H1 (cell line): ENCODE data around the gene ARID5A. TPM values are rescaled to one million over a fixed set of nuclear protein-coding genes. Genes with fewer than 3 reads are reported as not detected.

Source experiments
- CTCF ChIA-PET: fragments of 300-600 bp; sonication (Branson Sonifier 250); formaldehyde crosslinking; loops from one replicate; lab custom pipeline; 2021; ENCODE audit not compliant: partially characterized antibody; lab: Charles Lee
- POLR2A ChIA-PET: fragments of 300-600 bp; sonication (Branson Sonifier 250); formaldehyde crosslinking; loops from one replicate; lab custom pipeline; 2021; ENCODE audit warnings: inconsistent platforms; ENCODE audit not compliant: partially characterized antibody; lab: Charles Lee
- DNase-seq, 2 experiments: peaks; one replicate each; pipeline versions ENCODE4 v3.0.0 to v3.0.0-alpha.2; 2010 to 2022; ENCODE audit warnings: low spot score in 2 of 2, low read depth in 1 of 2, mixed read lengths in 1 of 2
- FAIRE-seq: peaks from 2 replicates; lab custom pipeline; 2011; peaks lifted over from hg19 to GRCh38; lab: Jason Lieb, UNC
- H2AFZ ChIP-seq: 2 replicates; pipeline ENCODE4 v1.8.1; 2012; ENCODE audit warnings: low read length, inconsistent platforms
- H2AK5ac ChIP-seq: 2 replicates; pipeline ENCODE4 v1.6.1; 2013; ENCODE audit warnings: low read depth, low read length
- H2BK120ac ChIP-seq: replicated peaks from 2 replicates; pipeline ENCODE3; 2013; ENCODE audit warnings: low read depth, low read length, inconsistent platforms
- H2BK12ac ChIP-seq: 2 replicates; pipeline ENCODE4 v1.6.1; 2013; ENCODE audit warnings: low read depth, low read length
- H2BK15ac ChIP-seq: 2 replicates; pipeline ENCODE4 v1.6.1; 2013; ENCODE audit warnings: low read length
- H2BK20ac ChIP-seq: 2 replicates; pipeline ENCODE4 v1.6.1; 2013; ENCODE audit warnings: low read length
- H2BK5ac ChIP-seq: 2 replicates; pipeline ENCODE4 v1.6.1; 2013; ENCODE audit warnings: low read depth, low read length
- H3K14ac ChIP-seq: 2 replicates; pipeline ENCODE4 v1.6.1; 2013; ENCODE audit warnings: inconsistent platforms; ENCODE audit not compliant: insufficient read length
- H3K18ac ChIP-seq: 2 replicates; pipeline ENCODE4 v1.6.1; 2013; ENCODE audit warnings: low read length; ENCODE audit errors: extremely low read depth
- H3K23ac ChIP-seq: 2 replicates; pipeline ENCODE4 v1.6.1; 2013; ENCODE audit warnings: inconsistent platforms; ENCODE audit not compliant: insufficient read length
- H3K23me2 ChIP-seq: 2 replicates; pipeline ENCODE4 v1.6.1; 2013; ENCODE audit warnings: low read depth, low read length
- H3K27ac ChIP-seq: 2 replicates; pipeline ENCODE4 v1.6.1; 2011; ENCODE audit warnings: low read depth, low read length, inconsistent platforms
- H3K27me3 ChIP-seq, 4 experiments: replicated peaks in 1 of 4; 1 replicate in 1 of 4; 2 replicates in 3 of 4; pipeline versions ENCODE4 v1.6.1 to v1.8.1; 2011 to 2013; ENCODE audit warnings: low read length in 3 of 4, mild to moderate bottlenecking in 3 of 4, inconsistent platforms in 2 of 4, mixed read lengths in 2 of 4, moderate library complexity in 1 of 4; ENCODE audit not compliant: control insufficient read depth in 3 of 4, insufficient read depth in 3 of 4; ENCODE audit errors: extremely low read depth in 1 of 4
- H3K36me3 ChIP-seq, 4 experiments: 2 replicates each; pipeline versions ENCODE4 v1.6.1 to v1.8.1; 2011 to 2013; ENCODE audit warnings: mild to moderate bottlenecking in 4 of 4, low read length in 3 of 4, moderate library complexity in 2 of 4, control low read depth in 1 of 4, inconsistent platforms in 1 of 4; ENCODE audit not compliant: insufficient read depth in 4 of 4, control insufficient read depth in 2 of 4
- H3K4ac ChIP-seq: replicated peaks from 2 replicates; pipeline ENCODE3; 2013; ENCODE audit warnings: low read length, low read depth, mixed read lengths, inconsistent platforms; ENCODE audit not compliant: insufficient read length
- H3K4me1 ChIP-seq, 4 experiments: replicated peaks in 1 of 4; 1 replicate in 1 of 4; 2 replicates in 3 of 4; pipeline versions ENCODE4 v1.6.1 to v1.8.1; 2011 to 2013; ENCODE audit warnings: low read length in 3 of 4, inconsistent platforms in 2 of 4, mixed read lengths in 1 of 4; ENCODE audit not compliant: insufficient read depth in 4 of 4, control insufficient read depth in 3 of 4
- H3K4me2 ChIP-seq, 2 experiments: 2 replicates each; pipeline versions ENCODE4 v1.6.1 to v1.8.1; 2011 to 2013; ENCODE audit warnings: low read depth in 2 of 2, low read length in 2 of 2, control low read depth in 1 of 2, inconsistent platforms in 1 of 2, mild to moderate bottlenecking in 1 of 2; ENCODE audit not compliant: insufficient read depth in 1 of 2
- H3K4me3 ChIP-seq, 4 experiments: fragments of 200-600, 300-600 bp in 1 of 4; sonication (generic), shearing (Covaris generic), sonication (Bioruptor Twin) in 1 of 4; 2 replicates each; pipeline versions ENCODE4 v1.5.1 to v1.8.1; 2011 to 2016; ENCODE audit warnings: low read length in 4 of 4, low read depth in 3 of 4, control low read depth in 2 of 4, inconsistent platforms in 2 of 4, mild to moderate bottlenecking in 2 of 4, mixed read lengths in 1 of 4, moderate library complexity in 1 of 4; ENCODE audit not compliant: insufficient read depth in 2 of 4; ENCODE audit errors: extremely low read depth in 1 of 4
- H3K56ac ChIP-seq: replicated peaks from 2 replicates; pipeline ENCODE3; 2013; ENCODE audit warnings: low read depth, mild to moderate bottlenecking, mixed read lengths, low read length, inconsistent platforms; ENCODE audit not compliant: insufficient read length
- H3K79me1 ChIP-seq: 2 replicates; pipeline ENCODE4 v1.6.1; 2013; ENCODE audit warnings: low read depth, low read length, control low read depth
- H3K79me2 ChIP-seq, 2 experiments: 2 replicates each; pipeline versions ENCODE4 v1.6.1 to v1.8.1; 2012 to 2013; ENCODE audit warnings: low read length in 2 of 2, mild to moderate bottlenecking in 2 of 2, inconsistent platforms in 1 of 2; ENCODE audit not compliant: insufficient read depth in 2 of 2, control insufficient read depth in 1 of 2
- H3K9ac ChIP-seq, 4 experiments: replicated peaks in 1 of 4; 1 replicate in 1 of 4; 2 replicates in 3 of 4; pipeline versions ENCODE4 v1.6.1 to v1.8.1; 2011 to 2013; ENCODE audit warnings: low read depth in 3 of 4, low read length in 3 of 4, control low read depth in 2 of 4, mild to moderate bottlenecking in 2 of 4, moderate library complexity in 2 of 4, inconsistent platforms in 1 of 4; ENCODE audit errors: extremely low read depth in 1 of 4
- H3K9me3 ChIP-seq, 2 experiments: 2 replicates each; pipeline versions ENCODE4 v1.6.1 to v1.8.1; 2012 to 2013; ENCODE audit warnings: mild to moderate bottlenecking in 2 of 2, moderate library complexity in 2 of 2, control low read depth in 1 of 2, inconsistent platforms in 1 of 2, low read depth in 1 of 2, low read length in 1 of 2, mixed read lengths in 1 of 2; ENCODE audit not compliant: insufficient read depth in 2 of 2
- H4K20me1 ChIP-seq, 2 experiments: replicated peaks in 1 of 2; 2 replicates each; pipeline versions ENCODE3 to v1.8.1; 2011 to 2013; ENCODE audit warnings: inconsistent platforms in 2 of 2, low read length in 2 of 2, mild to moderate bottlenecking in 1 of 2; ENCODE audit not compliant: insufficient read depth in 2 of 2, control insufficient read depth in 1 of 2
- H4K5ac ChIP-seq: 2 replicates; pipeline ENCODE4 v1.6.1; 2013; ENCODE audit warnings: low read length, low read depth, mixed read lengths, inconsistent platforms; ENCODE audit not compliant: insufficient read length
- H4K8ac ChIP-seq: 2 replicates; pipeline ENCODE4 v1.8.0; 2013; ENCODE audit warnings: mild to moderate bottlenecking, moderate library complexity, low read length, inconsistent platforms; ENCODE audit not compliant: insufficient read depth; ENCODE audit errors: extremely low read depth
- H4K91ac ChIP-seq: replicated peaks from 2 replicates; pipeline ENCODE3; 2013; ENCODE audit warnings: low read length, mixed read lengths, inconsistent platforms; ENCODE audit not compliant: insufficient read length
- ASH2L ChIP-seq: fragments of 200-600, 300-600 bp; sonication (generic); IDR thresholded peaks from one replicate; pipeline ENCODE4 v1.7.1; 2017; ENCODE audit warnings: low read length
- CBX5 ChIP-seq: fragments of 300-800, 300-1000 bp; sonication (generic); IDR thresholded peaks from 2 replicates; pipeline ENCODE4 v1.7.1; 2016; ENCODE audit warnings: antibody characterized with exemption, low read length, low read depth
- CHD2 ChIP-seq: IDR thresholded peaks from 2 replicates; pipeline ENCODE4 v1.6.1; 2012; ENCODE audit warnings: low read length, improper control_type of control experiment
- EGR1 ChIP-seq: IDR thresholded peaks from 2 replicates; pipeline ENCODE4 v1.6.1; 2011; ENCODE audit warnings: low read depth, low read length, borderline replicate concordance
- FOSL1 ChIP-seq: IDR thresholded peaks from 2 replicates; pipeline ENCODE4 v1.6.1; 2011; ENCODE audit warnings: mild to moderate bottlenecking, low read depth, low read length, moderate library complexity; ENCODE audit not compliant: insufficient read depth
- KDM5A ChIP-seq: fragments of 200-600 bp; IDR thresholded peaks from 2 replicates; pipeline ENCODE4 v1.7.1; 2012; ENCODE audit warnings: mild to moderate bottlenecking, low read length, inconsistent platforms, mixed read lengths
- PHF8 ChIP-seq: fragments of 200-600 bp; sonication (generic); conservative IDR thresholded peaks from 2 replicates; pipeline ENCODE4 v1.7.1; 2012; ENCODE audit warnings: low read depth, mild to moderate bottlenecking, inconsistent platforms, low read length, moderate library complexity
- POLR2A ChIP-seq, 2 experiments: IDR thresholded peaks; 1 replicate in 1 of 2; 2 replicates in 1 of 2; pipeline ENCODE4 v1.6.1; 2011; ENCODE audit warnings: low read depth in 2 of 2, low read length in 2 of 2, mild to moderate bottlenecking in 2 of 2; ENCODE audit errors: control extremely low read depth in 1 of 2
- POU5F1 ChIP-seq: IDR thresholded peaks from 2 replicates; pipeline ENCODE4 v1.6.1; 2011; ENCODE audit warnings: low read depth, mild to moderate bottlenecking, low read length, moderate library complexity
- RFX5 ChIP-seq: IDR thresholded peaks from 2 replicates; pipeline ENCODE4 v1.6.1; 2011; ENCODE audit warnings: low read depth, low read length, improper control_type of control experiment, borderline replicate concordance
- RNF2 ChIP-seq: fragments of 200-900, 300-1000 bp; sonication (generic); IDR thresholded peaks from 2 replicates; pipeline ENCODE4 v1.7.1; 2016; ENCODE audit warnings: borderline replicate concordance, low read depth, mild to moderate bottlenecking, antibody characterized with exemption, low read length; ENCODE audit not compliant: poor library complexity, severe bottlenecking; ENCODE audit errors: missing control alignments
- SIX5 ChIP-seq: IDR thresholded peaks from 2 replicates; pipeline ENCODE4 v1.6.1; 2011; ENCODE audit warnings: mild to moderate bottlenecking, low read depth, low read length
- SP4 ChIP-seq: IDR thresholded peaks from 2 replicates; pipeline ENCODE4 v1.6.1; 2012; ENCODE audit warnings: low read length, inconsistent platforms
- SRF ChIP-seq: IDR thresholded peaks from 2 replicates; pipeline ENCODE4 v1.6.1; 2011; ENCODE audit warnings: mild to moderate bottlenecking, low read depth, low read length, moderate library complexity
- TAF1 ChIP-seq: IDR thresholded peaks from 2 replicates; pipeline ENCODE4 v1.6.1; 2011; ENCODE audit warnings: mild to moderate bottlenecking, low read depth, low read length
- TAF7 ChIP-seq: optimal IDR thresholded peaks from 2 replicates; pipeline ENCODE3; 2011; ENCODE audit warnings: low read depth, mild to moderate bottlenecking, inconsistent platforms, low read length, moderate library complexity, borderline replicate concordance
- WGBS, 2 experiments: shearing (Covaris generic) in 1 of 2; methylation state at CpG; one replicate each; pipeline versions ENCODE4 v1.1.6 to v1.1.7; 2013 to 2015; ENCODE audit warnings: low lambda C conversion rate in 2 of 2, mixed read lengths in 2 of 2, inconsistent platforms in 1 of 2, low coverage in 1 of 2, missing lambda C conversion rate in 1 of 2; ENCODE audit not compliant: insufficient replicate concordance in 2 of 2, insufficient coverage in 1 of 2, insufficient read length in 1 of 2; ENCODE audit errors: extremely low coverage in 1 of 2, missing lambda C conversion rate in 1 of 2; 5-methylcytosine and 5-hydroxymethylcytosine counted together
- polyA plus RNA-seq, 7 experiments: library from polyadenylated mRNA; depleted of rRNA in 3 of 7; stranded (reverse) in 5 of 7; unstranded in 2 of 7; fragments of >200 nt in 5 of 7; fragments of 200-250 nt in 2 of 7; gene quantifications; 1 replicate in 5 of 7; 2 replicates in 1 of 7; 4 replicates in 1 of 7; pipeline versions ENCODE4 v1.2.1 to v1.2.3, GENCODE V29; 2011 to 2013; ENCODE audit warnings: missing spikeins in 2 of 7, mixed read lengths in 2 of 7
- total RNA-seq: library from RNA; stranded (reverse); fragmentation: NEBNext Ultra II Directional; extraction: Animal tissue kit (Norgen Biotek cat#: 25700); gene quantifications from 2 replicates; pipeline ENCODE4 v1.2.1, GENCODE V29; 2021

ARID5A gene
- total and polyA plus RNA-seq, 2 of the 8 experiments (the other 6 are each of a cell fraction or from before 2014, with no cell fraction given), result 3.3 to 5.3 TPM

DNA sequence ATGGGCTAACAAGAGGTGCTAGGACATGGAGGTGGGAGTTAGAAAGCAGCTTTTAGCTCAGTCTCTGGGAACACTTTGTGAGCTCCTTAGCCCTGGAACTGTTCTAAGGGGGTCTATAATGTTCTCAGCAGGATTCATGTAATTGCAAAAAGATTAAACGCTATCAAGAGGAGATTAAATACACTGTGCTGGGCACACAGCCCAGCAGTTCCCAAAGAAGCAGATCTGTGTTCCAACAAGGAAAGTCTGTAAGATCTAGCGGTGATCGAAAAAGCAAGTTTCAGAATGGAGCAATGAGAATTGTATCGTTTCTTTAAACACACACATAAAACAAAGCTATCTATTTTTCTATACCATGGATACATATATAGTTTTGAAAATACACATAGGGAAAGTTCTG is 2.4 kb upstream of the ARID5A start:
- CTCF ChIA-PET, result interaction anchor here (0.8 to 18.5 kb wide), 5 partner anchors 10 to 127 kb away, joined by 4 to 361 read pairs (median 7); no protein-coding TSS in a partner anchor
- Histone ChIP-seq H3K4me1 (peaks cover 3 to 16% (median 13%) of the 10 kb centered on the region in 4 experiments), H3K9ac (no peak overlapping the region)

More for the DNA sequence above, 2.4 kb upstream of the ARID5A start:
- no peak overlapping the region for H3K4me2 ChIP-seq
- H3K23me2 ChIP-seq, result peaks cover 17% of the 10 kb centered on the region; the same call in 1 of the 2 replicates
- no peak overlapping the region for H2AFZ ChIP-seq
- H2BK5ac ChIP-seq, result no peak overlapping the region
- H3K79me2 ChIP-seq, result no peaks in the 10 kb centered on the region
- no peak overlapping the region for H4K5ac ChIP-seq
- no peak overlapping the region for H3K14ac ChIP-seq
- 91% methylated on average over 4 of the region's 4 CpGs; no CpG with 5 or more reads in 1 of the 2 experiments for WGBS, 2 experiments
- H2BK120ac ChIP-seq, result no peak overlapping the region
- H3K27ac ChIP-seq, result no peak overlapping the region
- POLR2A ChIA-PET, result no interaction called here
- FAIRE-seq, result no peak
- H4K8ac ChIP-seq, result no peak overlapping the region
- no peak overlapping the region for H3K23ac ChIP-seq
- no peak overlapping the region for H4K91ac ChIP-seq
- DNase-seq, result no peak
- H2AK5ac ChIP-seq, result no peak overlapping the region
- peaks cover 5% of the 10 kb centered on the region in 2 experiments for H4K20me1 ChIP-seq
- no peak overlapping the region for H3K4me3 ChIP-seq
- H2BK12ac ChIP-seq, result no peak overlapping the region
- no peak for TF ChIP-seq TAF1
- TF ChIP-seq CHD2, result no peak
- no peak for TF ChIP-seq TAF7
- no peak for TF ChIP-seq SRF
- TF ChIP-seq FOSL1, result no peak
- TF ChIP-seq KDM5A, result no peak
- no peak for TF ChIP-seq ASH2L
- TF ChIP-seq POU5F1, result no peak
- TF ChIP-seq POLR2A (IDR thresholded peaks at IDR 0.05; ENCODE audit: control extremely low read depth in 1 of 2, low read depth in 2 of 2, low read length in 2 of 2), result no peak
- no peak for TF ChIP-seq SIX5
- no peak for TF ChIP-seq PHF8
- TF ChIP-seq EGR1, result no peak
- no peak for TF ChIP-seq CBX5
- TF ChIP-seq RFX5, result no peak
- TF ChIP-seq SP4, result no peak
- TF ChIP-seq RNF2, result no peak
- H3K18ac ChIP-seq, result no peak overlapping the region
- no peak overlapping the region for H3K56ac ChIP-seq
- no peaks in the 10 kb centered on the region for H3K79me1 ChIP-seq
- H3K36me3 ChIP-seq, result no peaks in the 10 kb centered on the region
- no peaks in the 10 kb centered on the region for H3K9me3 ChIP-seq
- peaks cover 10 to 34% (median 25%) of the 10 kb centered on the region in 4 experiments; a peak in 6 of 7 replicates for H3K27me3 ChIP-seq
- H2BK20ac ChIP-seq, result no peak overlapping the region
- no peak overlapping the region for H3K4ac ChIP-seq
- no peak overlapping the region for H2BK15ac ChIP-seq
